Activated CD4-positive, alpha-beta T cell treated with anti-CD3 and anti-CD28 coated beads, Interleukin-2, amount 10 ng/mL, durations not matched to agents 24 days and 14 days (primary cell): ENCODE data around the gene VAT1L. TPM values are rescaled to one million over a fixed set of nuclear protein-coding genes. Genes with fewer than 3 reads are reported as not detected.

Source experiments
- DNase-seq: peaks from one replicate; pipeline ENCODE4 v3.0.0; 2022
- H3K27ac Mint-ChIP-seq: one replicate; pipeline ENCODE4 v1.8.0; 2022; ENCODE audit warnings: mild to moderate bottlenecking, mixed read lengths
- H3K27me3 Mint-ChIP-seq: one replicate; pipeline ENCODE4 v1.8.0; 2022; ENCODE audit warnings: mixed read lengths
- H3K36me3 Mint-ChIP-seq: one replicate; pipeline ENCODE4 v1.8.0; 2022; ENCODE audit warnings: low read depth, mild to moderate bottlenecking, mixed read lengths
- H3K4me1 Mint-ChIP-seq: one replicate; pipeline ENCODE4 v1.8.0; 2021; ENCODE audit warnings: mixed read lengths
- H3K4me3 Mint-ChIP-seq: one replicate; pipeline ENCODE4 v1.8.0; 2022; ENCODE audit warnings: mild to moderate bottlenecking, moderate library complexity, mixed read lengths
- H3K9me3 Mint-ChIP-seq: one replicate; pipeline ENCODE4 v1.8.0; 2021; ENCODE audit warnings: mixed read lengths
- intact Hi-C: fragments of 100-400 bp; cut with micrococcal nuclease; formaldehyde crosslinking; loops from one replicate; pipeline ENCODE4 v1.15.1; 2023
- total RNA-seq: library from RNA; stranded (reverse); gene quantifications from 2 replicates; pipeline ENCODE4 v1.2.3, GENCODE V29; 2022

VAT1L gene
- total RNA-seq, 1 donor from 2014 or later: not detected

GRCh38 chr16:77853161-77853560 lies 64.8 kb downstream of the VAT1L start:
- Mint-ChIP-seq H3K36me3 (no peaks in the 10 kb centered on the region), H3K9me3 (no peaks in the 10 kb centered on the region), H3K27ac (no peak overlapping the region), H3K27me3 (no peaks in the 10 kb centered on the region), H3K4me1 (no peaks in the 10 kb centered on the region), H3K4me3 (no peak overlapping the region)
- no peak for DNase-seq
- intact Hi-C loops: no loop called here

- H3K36me3 Mint-ChIP-seq: no peaks in the 10 kb centered on the region
- intact Hi-C loops: no loop called here
- H3K9me3 Mint-ChIP-seq: no peaks in the 10 kb centered on the region
- no peak for DNase-seq
- H3K4me3 Mint-ChIP-seq: no peak overlapping the region
- no peak overlapping the region for H3K27ac Mint-ChIP-seq
- H3K4me1 Mint-ChIP-seq: no peaks in the 10 kb centered on the region
- no peaks in the 10 kb centered on the region for H3K27me3 Mint-ChIP-seq
These were observed 68.2 kb downstream of the VAT1L start for GRCh38 chr16:77856438-77857160.

GRCh38 chr16:77858060-77858459 lies 69.7 kb downstream of the VAT1L start:
- intact Hi-C loops: no loop called here
- Mint-ChIP-seq H3K9me3 (no peaks in the 10 kb centered on the region), H3K4me3 (no peak overlapping the region), H3K27ac (no peak overlapping the region), H3K36me3 (no peaks in the 10 kb centered on the region), H3K27me3 (no peaks in the 10 kb centered on the region), H3K4me1 (no peaks in the 10 kb centered on the region)
- DNase-seq: no peak

- intact Hi-C loops: no loop called here
- Mint-ChIP-seq H3K9me3 (no peaks in the 10 kb centered on the region), H3K36me3 (no peaks in the 10 kb centered on the region), H3K27ac (no peak overlapping the region), H3K4me1 (no peaks in the 10 kb centered on the region), H3K4me3 (no peak overlapping the region), H3K27me3 (no peaks in the 10 kb centered on the region)
- DNase-seq: no peak
These were observed 71.3 kb downstream of the VAT1L start for GRCh38 chr16:77859493-77860232.

- DNase-seq: no peak
- H3K36me3 Mint-ChIP-seq: no peaks in the 10 kb centered on the region
- peaks cover 2% of the 10 kb centered on the region for H3K27me3 Mint-ChIP-seq
- H3K4me3 Mint-ChIP-seq: no peak overlapping the region
- H3K4me1 Mint-ChIP-seq: no peaks in the 10 kb centered on the region
- H3K27ac Mint-ChIP-seq: no peak overlapping the region
- intact Hi-C loops: no loop called here
- no peaks in the 10 kb centered on the region for H3K9me3 Mint-ChIP-seq
These were observed 72.6 kb downstream of the VAT1L start for GRCh38 chr16:77860953-77861352.

- intact Hi-C loops: no loop called here
- no peaks in the 10 kb centered on the region for H3K9me3 Mint-ChIP-seq
- DNase-seq: no peak
- H3K36me3 Mint-ChIP-seq: no peaks in the 10 kb centered on the region
- H3K4me1 Mint-ChIP-seq: peaks cover 3% of the 10 kb centered on the region
- H3K27ac Mint-ChIP-seq: no peak overlapping the region
- peaks cover 2% of the 10 kb centered on the region for H3K27me3 Mint-ChIP-seq
- H3K4me3 Mint-ChIP-seq: no peak overlapping the region
These were observed 74.9 kb downstream of the VAT1L start for GRCh38 chr16:77863250-77863649.

GRCh38 chr16:77866752-77867151 lies 78.4 kb downstream of the VAT1L start:
- Mint-ChIP-seq H3K9me3 (no peaks in the 10 kb centered on the region), H3K4me3 (no peak overlapping the region), H3K4me1 (peaks cover 9% of the 10 kb centered on the region), H3K27ac (no peak overlapping the region), H3K27me3 (peaks cover 2% of the 10 kb centered on the region), H3K36me3 (no peaks in the 10 kb centered on the region)
- DNase-seq: no peak
- intact Hi-C loops: no loop called here

GRCh38 chr16:77868052-77868451 lies 79.7 kb downstream of the VAT1L start:
- intact Hi-C loops: no loop called here
- Mint-ChIP-seq H3K4me3 (no peak overlapping the region), H3K9me3 (no peaks in the 10 kb centered on the region), H3K27ac (no peak overlapping the region), H3K27me3 (peaks cover 2% of the 10 kb centered on the region), H3K4me1 (peaks cover 9% of the 10 kb centered on the region), H3K36me3 (no peaks in the 10 kb centered on the region)
- DNase-seq: no peak

- Mint-ChIP-seq H3K4me3 (no peak overlapping the region), H3K27ac (no peak overlapping the region), H3K9me3 (no peaks in the 10 kb centered on the region), H3K36me3 (no peaks in the 10 kb centered on the region), H3K27me3 (peaks cover 2% of the 10 kb centered on the region), H3K4me1 (peaks cover 9% of the 10 kb centered on the region)
- DNase-seq: peak; percentile 69
- intact Hi-C loops: no loop called here
These were observed 80.1 kb downstream of the VAT1L start for GRCh38 chr16:77868478-77868877.

- no peaks in the 10 kb centered on the region for H3K36me3 Mint-ChIP-seq
- H3K9me3 Mint-ChIP-seq: no peaks in the 10 kb centered on the region
- H3K27ac Mint-ChIP-seq: no peak overlapping the region
These were observed 81.8 kb downstream of the VAT1L start for GRCh38 chr16:77869997-77870813.

GRCh38 chr16:77871932-77872331 lies 83.6 kb downstream of the VAT1L start:
- intact Hi-C loops: no loop called here
- DNase-seq: no peak
- Mint-ChIP-seq H3K36me3 (no peaks in the 10 kb centered on the region), H3K4me3 (no peak overlapping the region), H3K9me3 (no peaks in the 10 kb centered on the region), H3K27me3 (no peaks in the 10 kb centered on the region), H3K4me1 (peaks cover 9% of the 10 kb centered on the region), H3K27ac (no peak overlapping the region)

More at GRCh38 chr16:77869997-77870813, 81.8 kb downstream of the VAT1L start:
- no peak overlapping the region for H3K4me3 Mint-ChIP-seq
- no peak for DNase-seq
- peaks cover 9% of the 10 kb centered on the region for H3K4me1 Mint-ChIP-seq
- H3K27me3 Mint-ChIP-seq: peaks cover 2% of the 10 kb centered on the region
- intact Hi-C loops: no loop called here

GRCh38 chr16:77873066-77873465 lies 84.7 kb downstream of the VAT1L start:
- Mint-ChIP-seq H3K27me3 (no peaks in the 10 kb centered on the region), H3K27ac (no peak overlapping the region), H3K36me3 (no peaks in the 10 kb centered on the region), H3K4me3 (no peak overlapping the region), H3K4me1 (peaks cover 8% of the 10 kb centered on the region), H3K9me3 (no peaks in the 10 kb centered on the region)
- no peak for DNase-seq
- intact Hi-C loops: no loop called here

GRCh38 chr16:77874347-77874746 lies 86.0 kb downstream of the VAT1L start:
- intact Hi-C loops: no loop called here
- no peaks in the 10 kb centered on the region for H3K27me3 Mint-ChIP-seq
- no peaks in the 10 kb centered on the region for H3K9me3 Mint-ChIP-seq
- no peaks in the 10 kb centered on the region for H3K36me3 Mint-ChIP-seq
- no peak overlapping the region for H3K4me3 Mint-ChIP-seq
- DNase-seq: no peak
- H3K4me1 Mint-ChIP-seq: no peaks in the 10 kb centered on the region
- no peak overlapping the region for H3K27ac Mint-ChIP-seq

GRCh38 chr16:77876776-77877175 lies 88.4 kb downstream of the VAT1L start:
- intact Hi-C loops: no loop called here
- Mint-ChIP-seq H3K4me3 (no peak overlapping the region), H3K27ac (no peak overlapping the region), H3K36me3 (no peaks in the 10 kb centered on the region), H3K9me3 (no peaks in the 10 kb centered on the region), H3K27me3 (no peaks in the 10 kb centered on the region), H3K4me1 (no peaks in the 10 kb centered on the region)
- no peak for DNase-seq
